Fibroblast of skin of right quadriceps (primary cell): ENCODE results near the gene SUSD1.
"Not testable (repeated sequence)": the region's sequence is repeated elsewhere in the genome, so short reads cannot be mapped to it uniquely, and the experiment has no call there.

ENCODE experiments used
- DNase-seq: peaks from one replicate; pipeline ENCODE4 v3.0.0-alpha.2; 2013

The SUSD1 gene

GRCh38 chr9:112173489-112174221, 1.4 kb downstream of the SUSD1 start:
- DNase-seq, result no peak

DNA sequence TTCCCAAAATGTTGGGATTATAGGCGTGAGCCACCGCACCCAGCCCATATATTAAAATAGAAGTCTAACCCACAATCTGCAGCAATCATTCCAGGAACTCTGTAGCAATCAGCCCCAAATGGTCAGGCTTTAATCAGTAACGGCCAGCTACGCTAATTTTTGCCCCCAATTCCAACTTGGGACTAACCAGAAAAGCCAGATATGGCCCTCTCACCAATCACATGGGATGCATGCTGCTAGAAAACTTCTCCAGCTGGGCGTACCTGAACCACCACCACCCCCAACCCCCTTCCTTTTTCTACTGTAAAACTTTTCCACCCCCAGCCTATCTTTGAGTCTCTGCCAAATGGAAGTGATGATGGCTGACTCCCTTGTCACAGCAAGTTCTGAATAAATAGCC, 4.1 kb downstream of the SUSD1 start:
- no peak for DNase-seq

DNA sequence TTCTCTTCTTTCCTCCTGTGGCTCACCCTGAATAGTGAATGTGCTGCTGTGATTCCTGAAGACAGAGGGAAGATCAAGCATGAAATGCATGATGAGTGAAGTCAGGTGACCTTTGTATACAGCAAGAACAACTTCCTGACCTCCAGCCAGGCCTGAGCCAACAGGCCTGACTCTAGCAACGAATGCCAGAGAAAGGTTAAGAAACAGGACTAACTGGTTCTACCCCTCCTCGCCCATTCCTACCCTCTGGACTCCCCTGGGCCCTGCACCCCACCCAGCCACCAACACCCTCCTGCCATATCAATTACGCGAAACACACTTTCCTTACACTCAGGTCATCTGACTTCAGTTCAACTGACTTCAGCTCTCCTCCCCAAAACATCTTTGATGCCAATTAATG, 4.9 kb downstream of the SUSD1 start:
- DNase-seq, result no peak

DNA sequence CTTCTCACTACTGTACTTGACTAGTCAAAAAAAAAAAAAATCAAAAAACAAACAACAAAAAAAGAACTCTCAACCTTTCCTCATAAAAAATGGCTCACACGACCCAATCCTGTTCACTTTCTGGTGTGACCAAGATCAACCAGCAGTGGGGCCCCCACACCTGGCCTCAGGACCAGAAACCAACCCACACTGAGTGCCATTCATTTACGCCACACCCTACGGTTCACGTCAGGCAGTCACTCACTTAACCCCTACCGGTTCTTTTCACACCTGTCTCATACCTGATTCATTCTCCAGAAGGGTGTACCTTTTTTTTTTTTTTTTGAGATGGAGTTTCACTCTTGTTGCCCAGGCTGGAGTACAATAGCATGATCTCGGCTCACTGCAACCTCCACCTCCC, 5.7 kb downstream of the SUSD1 start:
- DNase-seq, result no peak

DNA sequence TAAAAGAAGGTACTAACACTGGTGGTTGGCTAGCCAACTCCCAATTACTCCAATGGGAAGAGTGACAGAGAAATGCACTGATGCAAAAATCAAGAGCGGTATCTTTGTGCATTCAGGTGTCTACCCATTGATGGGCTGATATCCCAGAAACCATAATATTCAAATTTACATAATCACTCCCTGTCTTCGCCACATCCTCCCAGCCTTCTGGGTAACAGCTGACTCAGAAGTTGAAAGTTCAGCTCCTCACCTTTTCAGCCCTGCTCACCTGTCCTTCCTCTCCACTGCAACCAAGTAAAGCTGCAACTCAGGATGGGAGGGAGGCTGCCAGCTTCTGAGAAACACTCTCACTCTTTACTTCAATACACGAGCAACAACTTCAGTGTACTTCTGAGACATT, 6.9 kb downstream of the SUSD1 start:
- no peak for DNase-seq

GRCh38 chr9:112166176-112167140, 8.6 kb downstream of the SUSD1 start:
- peak; percentile 16 for DNase-seq

- no peak for DNase-seq
These were observed 12.3 kb downstream of the SUSD1 start for GRCh38 chr9:112162621-112163413.

- no peak for DNase-seq
These were observed 15.3 kb downstream of the SUSD1 start for GRCh38 chr9:112159781-112160180.

DNA sequence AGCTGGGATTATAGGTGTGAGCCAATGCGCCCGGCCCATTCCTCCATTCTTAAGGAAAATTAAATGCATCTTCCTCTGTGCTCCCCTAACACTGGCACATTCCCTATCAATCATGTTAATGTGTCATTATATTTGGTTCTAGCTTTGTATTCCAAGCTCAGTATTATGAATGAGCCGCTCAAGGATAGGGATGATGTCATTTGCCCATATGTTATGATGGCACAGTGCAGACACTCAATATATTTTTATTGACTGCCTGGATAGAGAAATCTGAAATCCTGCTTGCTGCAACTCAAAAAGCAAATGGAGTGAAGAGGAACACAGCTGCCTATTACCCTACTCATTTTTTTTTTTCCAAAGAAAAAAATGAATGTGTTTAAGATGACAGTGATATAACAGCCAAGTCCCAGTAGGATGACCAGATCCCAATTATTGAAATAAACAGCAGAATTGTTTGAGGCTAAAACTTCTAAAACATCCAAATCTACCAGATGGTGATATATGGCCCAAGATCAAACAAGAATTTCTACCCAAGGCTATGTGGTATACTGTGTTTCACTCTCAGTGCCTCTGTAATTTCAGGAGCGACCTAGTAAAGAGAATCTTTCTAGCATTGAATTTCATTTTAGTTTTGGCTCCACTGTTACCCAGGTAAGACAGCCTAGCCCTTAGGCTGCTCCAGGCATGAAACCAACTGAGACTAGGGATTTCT, 16.3 kb downstream of the SUSD1 start:
- DNase-seq, result no peak

GRCh38 chr9:112157961-112158360, 17.1 kb downstream of the SUSD1 start:
- DNase-seq, result no peak

DNA sequence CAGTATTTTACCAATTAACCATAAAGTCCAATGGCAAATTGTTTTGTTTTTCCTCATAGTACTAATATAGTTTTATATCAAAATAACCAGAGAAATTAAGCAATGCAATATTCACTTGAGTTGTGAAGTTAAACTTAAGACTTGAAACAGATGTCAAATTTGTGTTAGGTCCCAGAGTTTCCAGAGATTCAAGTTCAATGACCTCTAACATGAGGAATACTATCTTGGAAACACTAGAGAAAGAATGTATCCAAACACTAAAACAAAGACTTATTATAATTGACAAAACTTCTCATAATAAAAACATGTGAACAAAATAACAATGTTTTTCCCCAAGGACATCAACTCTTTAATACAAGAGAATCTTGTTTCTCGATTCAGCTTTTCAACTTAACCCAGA, 18.0 kb downstream of the SUSD1 start:
- DNase-seq, result no peak

- no peak for DNase-seq
These were observed 25.9 kb downstream of the SUSD1 start for GRCh38 chr9:112149211-112149610.

DNA sequence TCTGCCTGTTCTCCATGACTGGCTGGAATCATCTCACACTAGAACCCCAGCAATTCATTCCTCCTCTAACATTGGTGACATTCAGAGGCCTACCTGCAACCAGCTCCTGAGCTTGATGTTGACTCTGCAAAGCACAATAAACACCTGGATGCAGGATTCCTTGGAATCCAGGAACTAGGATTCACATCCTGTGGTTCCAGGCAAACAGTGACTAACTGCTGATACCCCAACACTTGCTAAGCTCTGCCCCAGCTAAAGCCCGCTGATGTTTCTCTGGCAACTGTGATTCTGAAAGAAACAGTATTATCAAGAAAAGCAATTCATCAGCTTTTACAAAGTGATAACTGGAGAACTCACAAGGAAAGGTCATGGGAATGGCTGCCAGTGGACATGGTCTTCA, 29.2 kb downstream of the SUSD1 start:
- no peak for DNase-seq

DNA sequence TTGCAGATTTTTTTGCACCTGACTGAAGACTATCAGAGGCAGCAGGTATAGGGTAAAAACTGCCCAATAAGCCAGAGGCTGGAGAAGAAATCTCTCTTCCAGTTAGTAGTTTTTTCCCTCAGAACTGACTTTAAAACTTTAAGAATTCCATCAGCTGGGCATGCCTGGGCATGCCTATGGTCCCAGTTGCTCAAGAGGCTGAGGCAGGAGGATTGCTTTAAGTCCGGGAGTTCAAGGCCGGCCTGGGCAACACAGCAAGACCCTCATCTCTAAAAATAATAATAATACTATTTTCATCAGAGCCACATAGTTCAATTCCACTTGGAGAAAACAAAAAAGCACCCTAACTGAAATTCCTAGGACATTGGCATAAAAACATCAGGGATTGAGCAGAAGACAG, 30.3 kb downstream of the SUSD1 start:
- DNase-seq, result no peak

DNA sequence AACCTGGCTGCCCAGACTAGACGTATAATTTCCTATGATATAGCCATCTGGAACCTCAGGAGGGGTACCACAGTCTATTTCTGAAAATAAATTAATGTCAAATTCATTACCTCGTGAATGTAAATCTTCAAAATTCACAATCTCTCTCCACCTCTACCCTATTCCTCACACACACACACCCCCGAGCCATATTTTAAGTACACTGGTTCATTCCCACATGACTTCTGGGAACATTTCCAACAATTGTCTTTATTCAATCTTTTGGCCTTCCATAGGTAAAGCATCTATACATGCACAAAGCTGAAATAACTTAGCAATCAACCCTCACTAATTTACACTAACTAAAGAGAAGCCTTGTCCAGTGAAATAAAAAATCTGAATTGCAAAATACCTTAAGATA, 32.7 kb downstream of the SUSD1 start:
- no peak for DNase-seq

- no peak for DNase-seq
These were observed 34.2 kb downstream of the SUSD1 start for GRCh38 chr9:112140936-112141335.

DNA sequence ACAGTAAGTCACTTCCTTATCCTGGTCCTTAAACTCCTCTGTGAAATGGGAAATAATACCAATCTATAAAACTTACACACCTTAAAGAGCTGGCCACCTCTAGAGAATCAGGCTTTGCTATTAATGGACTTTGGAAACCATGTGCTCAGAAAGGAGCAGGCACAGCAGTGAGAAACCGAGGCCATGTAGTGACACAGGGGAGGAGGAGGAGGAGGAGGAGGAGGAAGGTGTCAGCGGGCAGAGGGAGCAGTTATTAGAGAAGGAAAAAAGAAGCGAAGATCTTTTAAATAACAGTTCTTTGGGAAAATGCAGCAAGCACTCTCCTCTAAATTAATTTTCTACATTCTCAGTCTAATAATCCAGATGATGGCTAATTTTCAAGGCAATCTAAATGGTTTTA, 38.0 kb downstream of the SUSD1 start:
- no peak for DNase-seq

DNA sequence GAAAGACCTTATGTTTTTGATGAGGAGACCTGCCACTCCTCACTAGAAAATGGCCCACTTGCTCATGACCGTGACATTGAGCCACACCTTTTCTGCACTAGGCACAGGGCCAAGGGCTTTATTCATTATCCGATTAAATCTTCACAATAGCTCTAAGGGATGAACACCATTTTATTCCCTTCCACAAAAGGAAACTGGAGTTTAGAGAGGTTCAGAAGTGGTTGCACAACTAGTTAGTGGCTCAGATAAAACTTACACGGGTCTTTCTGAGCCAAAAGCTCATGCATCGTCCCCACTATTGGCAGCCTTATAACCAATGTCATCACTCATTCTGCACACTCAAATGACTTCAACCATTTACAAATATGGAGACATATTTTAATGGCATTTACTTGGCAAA, 39.4 kb downstream of the SUSD1 start:
- no peak for DNase-seq

DNA sequence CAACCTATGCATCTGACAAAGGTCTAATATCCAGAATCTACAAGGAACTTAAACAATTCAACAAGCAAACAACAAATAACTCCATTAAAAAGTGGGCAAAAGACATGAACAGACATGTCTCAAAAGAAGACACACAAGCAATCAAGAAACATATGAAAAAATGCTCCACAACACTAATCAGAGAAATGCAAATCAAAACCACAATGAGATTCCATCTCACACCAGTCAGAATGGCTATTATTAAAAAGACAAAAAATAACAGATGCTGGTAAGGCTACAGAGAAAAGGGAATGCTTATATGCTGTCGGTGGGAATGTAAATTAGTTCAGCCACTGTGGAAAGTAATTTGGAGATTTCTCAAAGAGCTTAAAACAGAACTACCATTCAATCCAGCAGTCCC, 41.3 kb downstream of the SUSD1 start:
- DNase-seq, result not testable (repeated sequence)

DNA sequence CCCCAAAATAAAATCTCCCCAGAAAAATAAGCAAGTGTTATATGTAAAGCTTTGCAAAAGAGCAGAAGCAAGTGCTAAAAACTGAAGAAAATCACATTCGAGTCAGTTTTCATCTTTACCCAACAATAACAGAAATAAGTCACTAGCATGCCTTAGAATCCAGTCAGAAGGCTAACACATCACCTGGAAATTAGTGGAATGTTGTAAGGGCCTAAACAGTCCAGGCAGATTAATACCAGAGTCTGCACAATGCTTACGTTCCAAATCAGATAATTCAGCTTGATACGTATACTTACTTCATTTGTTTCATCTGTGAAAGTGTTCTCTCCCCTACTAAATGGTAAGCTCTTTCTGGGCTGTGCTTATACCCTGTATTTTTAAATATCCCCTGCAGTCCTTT, 42.7 kb downstream of the SUSD1 start:
- no peak for DNase-seq

DNA sequence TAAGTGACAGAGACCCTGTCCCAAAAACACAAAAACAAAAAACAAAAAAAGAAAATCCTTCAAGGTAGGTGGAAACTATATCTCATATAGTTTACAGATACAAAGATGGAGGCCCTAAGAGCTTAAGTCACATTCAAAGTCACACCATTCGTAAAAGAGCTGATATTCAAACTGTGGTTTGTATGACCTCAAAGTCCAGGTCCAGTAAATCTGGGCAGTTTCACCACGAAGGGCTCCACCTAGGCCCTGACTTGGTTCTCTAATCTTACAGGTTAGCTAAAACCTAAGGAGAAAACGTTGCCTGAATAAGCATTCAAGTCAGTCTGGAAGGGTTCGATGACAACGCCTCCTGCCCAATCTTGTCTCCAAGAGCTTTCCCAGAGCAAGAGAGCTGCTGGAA, 44.1 kb downstream of the SUSD1 start:
- DNase-seq, result no peak

DNA sequence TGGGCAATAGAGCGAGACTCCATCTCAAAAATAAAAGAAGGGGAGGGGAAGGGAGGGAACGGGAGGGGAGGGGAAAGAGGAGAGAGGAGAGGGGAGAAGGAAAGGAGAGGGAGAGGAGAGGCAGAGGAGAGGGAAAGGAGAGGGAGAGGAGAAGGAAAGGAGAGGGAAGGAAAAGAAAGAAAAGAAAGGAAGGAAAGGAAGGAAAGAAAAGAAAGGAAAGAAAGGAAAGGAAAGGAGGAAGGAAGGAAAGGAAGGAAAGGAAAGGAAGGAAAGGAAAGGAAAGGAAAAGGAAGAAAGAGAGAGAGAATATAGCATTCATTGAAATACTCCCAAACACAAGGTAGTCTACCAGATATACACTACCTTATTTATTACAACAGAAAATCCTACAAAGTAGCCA, 44.8 kb downstream of the SUSD1 start:
- DNase-seq, result no peak

DNA sequence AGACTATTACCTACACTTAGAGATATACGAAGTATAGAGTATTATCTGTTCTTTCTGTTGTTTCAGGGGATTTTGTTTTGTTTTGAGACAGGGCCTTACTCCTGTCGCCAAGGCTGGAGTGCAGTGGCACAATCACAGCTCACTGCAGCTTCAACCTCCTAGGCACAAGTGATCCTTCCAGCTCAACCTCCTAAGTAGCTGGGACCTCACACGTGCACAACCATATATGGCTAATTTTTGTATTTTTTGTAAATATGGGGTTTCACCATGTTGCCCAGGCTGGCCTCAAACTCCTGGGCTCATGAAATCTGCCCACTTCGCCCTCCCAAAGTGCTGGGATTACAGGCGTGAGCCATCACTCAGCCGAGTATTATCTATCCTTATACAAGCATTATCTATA, 45.9 kb downstream of the SUSD1 start:
- no peak for DNase-seq
